Mammary epithelial cell (primary cell): Measurements from ENCODE around the gene NPAS3.

Source experiments
- EZH2 ChIP-seq: IDR thresholded peaks from 2 replicates; pipeline ENCODE4 v1.6.1; 2012; ENCODE audit warnings: low read length, inconsistent platforms, borderline replicate concordance
- TF ChIP-seq, protein P1 (sequence below), 2 donors: IDR thresholded peaks in 1 of 2; conservative IDR thresholded peaks in 1 of 2; 2 replicates each; pipeline ENCODE4 v1.5.1; 2011 to 2012; ENCODE audit warnings: inconsistent platforms in 2 of 2, low read length in 2 of 2, mild to moderate bottlenecking in 2 of 2, control low read depth in 1 of 2, low read depth in 1 of 2; ENCODE audit not compliant: insufficient read depth in 1 of 2; ENCODE audit errors: extremely low read depth in 1 of 2

DNA sequence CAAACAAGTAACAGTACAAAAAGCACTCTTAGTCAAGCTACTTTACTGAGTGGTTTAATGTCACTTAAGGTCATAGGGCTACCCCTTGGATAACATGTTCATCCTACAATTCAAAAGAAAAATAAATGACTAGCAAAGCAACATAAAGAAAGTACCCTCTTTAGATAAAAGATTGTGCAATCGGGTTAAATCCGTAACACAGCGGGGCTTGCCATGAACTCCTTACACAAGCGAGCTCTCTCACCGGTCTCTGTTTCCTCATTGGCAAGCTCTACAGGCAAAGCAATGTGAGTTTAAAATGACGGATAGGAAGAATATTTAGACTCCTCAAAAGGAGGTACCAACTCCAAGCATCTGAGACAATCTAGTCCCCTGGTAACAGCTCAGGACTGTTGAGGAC is 871.6 kb downstream of the NPAS3 start:
- TF ChIP-seq, protein P1, sequence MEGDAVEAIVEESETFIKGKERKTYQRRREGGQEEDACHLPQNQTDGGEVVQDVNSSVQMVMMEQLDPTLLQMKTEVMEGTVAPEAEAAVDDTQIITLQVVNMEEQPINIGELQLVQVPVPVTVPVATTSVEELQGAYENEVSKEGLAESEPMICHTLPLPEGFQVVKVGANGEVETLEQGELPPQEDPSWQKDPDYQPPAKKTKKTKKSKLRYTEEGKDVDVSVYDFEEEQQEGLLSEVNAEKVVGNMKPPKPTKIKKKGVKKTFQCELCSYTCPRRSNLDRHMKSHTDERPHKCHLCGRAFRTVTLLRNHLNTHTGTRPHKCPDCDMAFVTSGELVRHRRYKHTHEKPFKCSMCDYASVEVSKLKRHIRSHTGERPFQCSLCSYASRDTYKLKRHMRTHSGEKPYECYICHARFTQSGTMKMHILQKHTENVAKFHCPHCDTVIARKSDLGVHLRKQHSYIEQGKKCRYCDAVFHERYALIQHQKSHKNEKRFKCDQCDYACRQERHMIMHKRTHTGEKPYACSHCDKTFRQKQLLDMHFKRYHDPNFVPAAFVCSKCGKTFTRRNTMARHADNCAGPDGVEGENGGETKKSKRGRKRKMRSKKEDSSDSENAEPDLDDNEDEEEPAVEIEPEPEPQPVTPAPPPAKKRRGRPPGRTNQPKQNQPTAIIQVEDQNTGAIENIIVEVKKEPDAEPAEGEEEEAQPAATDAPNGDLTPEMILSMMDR (conservative IDR thresholded peaks at IDR 0.05 in 1 of 2, IDR thresholded peaks at IDR 0.05 in 1 of 2; ENCODE audit: extremely low read depth in 1 of 2, insufficient read depth in 1 of 2, low read depth in 1 of 2, low read length in 2 of 2): no peak
- TF ChIP-seq EZH2: no peak
